Right ventricle myocardium superior (tissue), 1 donor: ENCODE results near the gene MAN2A2. TPM values are rescaled to one million over a fixed set of nuclear protein-coding genes. Genes with fewer than 3 reads are reported as not detected.

Experiments
- ATAC-seq: fragments of 200-7000 bp; cut with Tn5 transposase; one replicate; pipeline ENCODE4 v1.9.1; 2020; ENCODE audit warnings: mild to moderate bottlenecking; ENCODE audit not compliant: poor library complexity
- DNase-seq: peaks from one replicate; pipeline ENCODE4 v3.0.0-alpha.2; 2020
- intact Hi-C: fragments of 100-400 bp; cut with DNase I; formaldehyde crosslinking; loops from one replicate; pipeline ENCODE4 v1.11.2; 2022
- long read RNA-seq: library from polyadenylated mRNA; unstranded; transcript quantifications from one replicate; pipeline ENCODE4 v2.0.0, GENCODE V29; 2021
- total RNA-seq: library from RNA; stranded (reverse); fragmentation: NEBNext Ultra II Directional; extraction: Animal tissue kit (Norgen Biotek cat#: 25700); gene quantifications from one replicate; pipeline ENCODE4 v1.2.1, GENCODE V29; 2021
- donor health status: DM: no; HTN: yes; CAD: no; lungs with severe emphysema.

Gene MAN2A2
- total RNA-seq: 130 TPM
- long read RNA-seq, full-length matches to known transcripts: 35 of 210 reads
- long read RNA-seq, partial matches to known transcripts: 142 of 210 reads
- long read RNA-seq, other reads (novel, unspliced or antisense): 33 of 210 reads

DNA sequence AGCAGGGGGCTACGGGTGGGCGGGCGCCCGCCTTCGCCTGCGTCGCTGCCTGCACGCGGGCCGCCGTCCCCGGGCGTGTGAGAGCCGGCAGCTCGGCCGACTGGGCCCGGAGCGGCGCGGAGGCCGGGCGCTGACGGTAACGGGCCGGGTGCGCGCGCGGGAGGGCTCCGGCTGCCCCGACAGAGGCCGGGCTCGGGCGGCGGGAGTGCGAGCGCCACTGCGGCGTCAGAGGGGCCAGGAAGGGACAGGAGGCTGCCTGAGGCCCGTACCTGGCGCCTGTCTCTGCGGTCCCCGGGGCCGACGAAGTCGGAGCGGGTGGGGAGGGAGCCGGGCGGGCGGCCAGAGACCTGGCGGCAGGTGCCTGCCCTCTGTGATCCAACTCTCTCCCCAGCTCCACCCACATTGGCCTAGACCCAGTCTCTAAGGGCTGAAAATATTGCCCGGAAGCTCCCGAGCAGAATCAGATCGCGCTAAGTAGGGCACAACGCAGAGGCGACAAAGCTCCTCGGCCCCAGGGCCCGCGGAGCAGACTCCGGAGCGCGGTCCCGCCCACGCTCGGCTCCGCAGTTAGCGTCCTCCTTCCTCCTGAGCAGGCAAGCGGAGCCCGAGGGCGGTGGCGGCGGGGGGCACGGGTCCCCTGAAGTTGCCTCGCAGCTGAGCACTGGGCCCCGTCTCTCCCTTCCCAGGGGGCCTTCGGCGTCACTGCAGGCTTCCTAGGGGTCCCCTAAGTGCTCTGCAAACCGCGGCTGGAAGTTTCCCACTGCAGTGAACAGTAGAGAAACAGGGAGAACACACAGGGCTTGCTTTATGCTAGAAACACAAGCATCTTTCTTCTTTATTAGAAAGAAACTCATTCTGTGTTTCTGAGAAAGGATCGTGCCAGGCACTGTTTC lies at the start of gene MAN2A2:
Gene MAN2A2 (plus strand): TSS at position 463 of the 893 bp plus-strand sequence. CDS start 906 bp downstream, outside the sequence.
- DNase-seq (peak; percentile 80), ATAC-seq (peak; percentile 44)
- intact Hi-C loops: loop anchor here (2.0 kb wide), 1 partner anchor 30 kb away; the partner anchor contains the start of gene HDDC3

DNA sequence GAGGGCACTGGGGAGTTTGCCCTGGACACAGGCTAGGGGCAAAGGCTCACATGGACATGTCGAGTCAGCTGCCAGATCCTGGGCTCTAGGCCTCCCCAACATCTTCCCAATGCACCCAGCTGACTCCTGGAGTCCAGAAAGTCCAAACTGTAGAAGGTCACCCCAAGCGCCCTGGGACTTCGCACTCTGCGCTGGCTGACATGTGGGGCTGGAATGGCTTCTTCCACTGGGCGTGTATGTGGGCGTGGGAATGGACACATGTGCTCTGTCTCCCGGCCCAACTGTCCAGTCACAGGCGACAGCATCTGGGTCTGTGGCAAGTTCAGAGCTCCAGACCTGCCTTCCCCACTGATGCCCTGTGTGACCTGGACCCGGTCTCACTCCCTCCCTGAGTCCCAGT lies 48.0 kb upstream of the MAN2A2 start:
- DNase-seq (no peak), ATAC-seq (no peak)
- intact Hi-C loops: no loop called here

DNA sequence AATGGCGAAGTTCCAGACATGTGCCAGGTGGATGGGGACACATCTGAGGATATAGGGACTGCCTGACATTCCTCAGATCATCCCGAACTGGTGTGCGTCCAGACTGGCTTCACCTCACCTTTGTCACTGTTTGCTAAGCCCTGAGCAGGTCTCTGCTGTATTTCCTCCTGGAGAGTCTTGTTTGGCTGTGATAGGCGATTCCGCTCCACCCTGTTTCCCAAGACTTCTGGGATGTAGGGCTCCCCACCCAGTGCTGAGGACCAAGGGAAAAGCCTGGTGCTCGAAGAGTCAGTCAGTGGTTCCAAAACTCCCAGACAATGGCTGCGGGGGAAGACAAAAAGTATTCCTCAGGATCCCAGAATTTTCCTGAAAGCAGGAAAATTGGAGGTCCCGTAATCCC lies 45.8 kb upstream of the MAN2A2 start:
- no peak for DNase-seq
- intact Hi-C loops: no loop called here
- ATAC-seq: no peak

GRCh38 chr15:90857883-90858443 lies 45.1 kb upstream of the MAN2A2 start:
- intact Hi-C loops: no loop called here
- DNase-seq (no peak), ATAC-seq (no peak)

DNA sequence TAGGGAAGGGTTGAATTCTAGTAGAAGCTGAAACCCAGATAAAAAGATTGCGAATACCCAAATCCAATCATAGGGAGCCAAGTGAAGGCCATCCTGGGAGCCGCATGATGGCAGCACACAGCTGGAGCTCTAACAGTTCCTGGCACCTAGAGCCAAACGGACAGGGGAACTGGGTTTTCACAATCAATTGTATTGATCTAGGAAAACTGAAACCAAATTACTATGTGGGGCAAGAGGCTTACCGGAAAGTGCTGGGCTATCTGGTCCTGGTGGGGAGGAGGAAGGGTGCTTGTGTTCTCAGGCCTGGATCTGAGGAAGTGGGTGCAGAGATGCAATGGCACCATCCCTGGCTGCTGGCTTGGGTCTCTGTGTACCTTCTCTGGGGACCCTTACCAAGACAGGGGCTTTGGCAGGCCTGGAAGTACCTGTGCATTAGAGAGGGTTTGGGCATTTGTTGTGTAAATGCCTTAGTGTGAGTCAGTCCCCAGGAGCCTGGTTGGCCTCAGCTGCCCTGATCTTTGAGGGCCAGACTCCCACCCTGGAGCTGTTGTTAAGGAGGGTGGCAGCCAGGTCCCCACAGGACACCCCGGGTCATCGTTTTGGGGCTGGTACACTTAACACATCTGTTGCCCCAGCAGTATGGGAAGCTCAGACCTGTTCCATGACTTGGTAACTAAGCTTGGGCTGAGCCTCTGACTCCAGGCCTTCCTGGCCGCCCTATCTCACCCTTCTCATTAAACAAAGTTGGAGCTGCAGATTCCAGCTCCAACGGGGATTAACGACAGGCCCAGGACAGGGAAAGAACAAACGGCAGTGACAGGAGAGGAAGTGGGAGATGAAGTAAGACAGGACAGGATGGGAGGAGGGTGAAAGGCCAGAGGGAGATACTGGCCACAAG lies 43.6 kb upstream of the MAN2A2 start:
- intact Hi-C loops: no loop called here
- DNase-seq: no peak
- peak; percentile 13 for ATAC-seq

- ATAC-seq (no peak), DNase-seq (no peak)
- intact Hi-C loops: no loop called here
Measured at GRCh38 chr15:90860450-90860849, 42.7 kb upstream of the MAN2A2 start.

DNA sequence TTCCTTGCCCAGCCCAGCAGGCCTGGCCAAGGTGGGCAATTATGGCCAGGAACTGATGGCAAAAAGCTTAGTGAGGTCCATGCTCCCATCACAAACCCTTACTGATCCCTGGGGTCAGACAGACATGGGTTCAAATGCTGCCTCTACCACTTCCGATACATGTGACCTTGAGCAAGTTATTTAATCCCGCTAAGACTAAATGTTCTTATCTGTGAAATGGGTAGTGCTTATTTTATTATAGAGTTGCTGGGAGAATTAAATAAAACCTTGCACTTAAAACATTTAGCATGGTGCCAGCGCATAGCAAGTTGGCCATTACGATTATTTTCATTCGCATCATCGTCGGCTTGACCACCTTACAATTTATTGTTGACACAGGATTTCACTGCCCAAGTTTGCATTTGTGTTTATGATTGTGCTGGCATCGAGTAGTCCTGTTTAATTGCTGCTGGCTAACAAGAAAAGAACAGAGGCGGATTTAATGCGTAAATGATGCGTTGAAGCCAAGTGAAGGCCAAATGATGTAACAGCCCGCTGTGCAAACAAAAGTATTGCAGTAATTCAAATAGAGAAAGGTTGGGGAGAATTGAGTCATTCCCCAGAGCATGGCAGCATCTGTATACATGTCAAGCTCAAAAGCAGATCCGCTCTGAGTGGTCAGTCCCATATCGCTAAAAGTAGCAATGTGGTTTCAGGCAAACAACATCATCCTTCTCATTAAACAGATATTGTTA lies 42.0 kb upstream of the MAN2A2 start:
- intact Hi-C loops: no loop called here
- ATAC-seq (no peak), DNase-seq (no peak)

DNA sequence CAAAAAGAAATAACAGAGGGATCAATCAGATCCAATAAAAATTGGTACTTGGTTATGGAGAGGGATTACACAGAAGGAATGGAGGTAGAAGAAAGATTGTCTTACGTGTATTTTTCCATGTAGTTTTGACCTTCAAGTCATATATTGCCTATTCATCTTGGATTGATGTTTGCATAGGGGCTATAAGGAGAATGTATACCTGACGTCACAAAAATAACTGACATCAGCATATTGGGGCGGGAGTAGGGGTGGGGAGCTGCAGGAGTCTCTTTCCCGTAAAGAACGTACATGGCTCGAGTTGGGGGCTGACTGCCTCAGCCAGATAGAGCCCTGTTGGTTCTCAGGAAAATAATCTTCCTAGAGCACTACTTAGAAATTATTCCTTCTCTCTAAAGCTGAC lies 40.6 kb upstream of the MAN2A2 start:
- intact Hi-C loops: no loop called here
- DNase-seq: no peak
- ATAC-seq: no peak

- DNase-seq: no peak
Measured at GRCh38 chr15:90862964-90863778, 39.9 kb upstream of the MAN2A2 start.

DNA sequence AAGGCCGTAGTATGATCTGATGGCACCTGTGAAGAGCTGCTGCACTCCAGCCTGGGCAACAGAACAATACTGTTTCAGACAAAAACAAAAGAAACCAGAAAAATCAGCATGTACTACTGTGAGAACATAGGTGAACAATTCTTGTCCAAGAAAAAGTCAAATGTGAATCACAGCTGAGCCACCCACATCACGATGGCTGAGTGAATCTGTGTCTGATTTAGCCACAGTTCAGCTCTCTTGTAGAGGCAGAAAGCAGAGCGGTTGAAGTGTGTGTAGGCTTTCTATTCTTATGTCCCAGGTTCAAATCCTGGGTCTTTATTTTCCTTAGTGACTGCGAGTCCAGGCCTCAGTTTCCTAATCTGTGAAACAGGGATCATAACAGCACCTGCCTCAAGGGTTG lies 39.1 kb upstream of the MAN2A2 start:
- DNase-seq (no peak), ATAC-seq (no peak)
- intact Hi-C loops: no loop called here

More at GRCh38 chr15:90862964-90863778, 39.9 kb upstream of the MAN2A2 start:
- ATAC-seq: peak; percentile 73
- intact Hi-C loops: no loop called here

DNA sequence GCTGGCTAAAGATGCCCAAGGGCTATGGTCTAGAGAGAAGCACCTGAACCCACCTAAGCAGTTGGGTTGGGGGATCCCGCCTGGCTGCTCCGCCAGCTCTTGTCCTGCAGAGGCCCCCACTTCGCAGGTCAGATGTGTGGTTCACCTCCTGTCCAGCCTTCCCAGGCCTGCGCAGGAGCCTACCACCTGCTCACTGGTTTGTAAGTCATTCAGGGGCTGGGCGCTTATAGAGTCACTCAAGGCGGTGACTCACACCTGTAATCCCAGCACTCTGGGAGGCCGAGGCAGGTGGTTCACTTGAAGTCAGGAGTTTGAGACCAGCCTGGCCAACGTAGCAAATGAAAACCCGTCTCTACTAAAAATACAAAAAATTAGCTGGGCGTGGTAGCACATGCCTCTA lies 38.6 kb upstream of the MAN2A2 start:
- ATAC-seq (no peak), DNase-seq (no peak)
- intact Hi-C loops: no loop called here

DNA sequence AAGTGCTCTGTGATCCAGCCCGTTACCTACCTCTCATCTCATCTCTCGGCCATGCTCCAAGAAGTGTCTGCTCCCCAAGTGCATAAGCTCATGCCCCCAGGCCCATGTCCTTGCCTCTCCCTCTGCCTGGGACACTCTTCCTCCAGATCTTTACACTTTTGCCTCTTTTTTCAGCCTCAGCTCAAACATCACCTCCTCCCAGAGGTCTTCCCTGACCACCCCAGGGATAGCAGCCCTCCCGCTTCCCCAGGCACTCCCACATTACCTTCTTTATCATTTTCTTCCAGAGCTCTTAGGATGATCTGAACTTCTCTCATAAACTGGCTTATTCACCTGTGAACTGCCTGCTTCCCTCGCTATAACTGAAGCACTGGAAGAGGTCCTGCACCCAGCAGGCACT lies 37.4 kb upstream of the MAN2A2 start:
- intact Hi-C loops: no loop called here
- DNase-seq: no peak
- ATAC-seq: no peak

- intact Hi-C loops: no loop called here
- no peak for DNase-seq
- no peak for ATAC-seq
Measured at GRCh38 chr15:90866161-90866715, 36.9 kb upstream of the MAN2A2 start.

- ATAC-seq: no peak
- no peak for DNase-seq
- intact Hi-C loops: no loop called here
Measured at GRCh38 chr15:90866800-90867199, 36.3 kb upstream of the MAN2A2 start.

GRCh38 chr15:90868261-90868689 lies 34.8 kb upstream of the MAN2A2 start, which contains the start of gene FURIN:
FURIN (plus strand) TSS chr15:90868588; CDS start chr15:90875741, 7,153 bp downstream.
- DNase-seq (no peak), ATAC-seq (no peak)
- intact Hi-C loops: no loop called here

GRCh38 chr15:90869140-90869541 lies 34.0 kb upstream of the MAN2A2 start:
- ATAC-seq (no peak), DNase-seq (no peak)
- intact Hi-C loops: no loop called here
